Measurements from ENCODE around the gene MMP10.

The MMP10 gene

DNA sequence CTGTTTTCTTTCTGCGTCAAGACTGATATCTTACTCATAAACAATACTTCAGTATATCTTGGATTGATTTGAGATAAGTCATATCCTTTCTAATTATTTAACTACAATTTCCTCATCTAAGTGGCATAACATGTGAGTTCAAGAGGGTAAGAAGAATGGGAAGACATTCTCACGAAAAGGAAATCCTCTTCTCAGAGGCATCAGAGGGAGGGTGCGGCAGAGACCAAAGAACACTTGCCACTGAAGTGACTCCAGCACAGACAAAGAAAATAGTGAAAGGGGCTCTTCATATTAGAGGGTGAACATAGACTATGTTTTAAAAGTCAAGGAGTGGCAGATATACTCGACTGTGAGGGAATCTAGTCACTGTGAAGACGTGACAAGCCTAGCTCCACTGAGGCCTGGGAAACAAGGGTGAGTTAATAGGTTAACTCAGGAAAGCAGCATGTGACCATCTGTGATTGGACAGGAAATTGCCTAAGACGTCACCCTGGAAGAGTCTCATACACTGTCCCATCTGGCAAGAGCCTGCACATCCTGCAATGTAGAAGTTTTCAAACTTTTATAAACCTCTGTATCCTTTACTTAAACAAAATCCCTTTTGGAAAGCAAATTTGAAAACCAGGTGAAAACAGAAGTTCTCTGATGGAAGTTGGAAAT, 19.4 kb upstream of the MMP10 start:
- no peak for DNase-seq (ENCODE audit: low spot score)
- in situ Hi-C loops (cut with MboI; ENCODE audit: low sequenced_read_pairs, unreplicated experiment): no loop called here

GRCh38 chr11:102798012-102798746, 17.8 kb upstream of the MMP10 start, which contains the start of gene MMP1:
Gene MMP1, minus strand, starts transcription at chr11:102798160. Its CDS starts 68 bp downstream, at chr11:102798092.
- in situ Hi-C loops (cut with MboI; ENCODE audit: low sequenced_read_pairs, unreplicated experiment): no loop called here
- TF ChIP-seq CTCF (IDR thresholded peaks at IDR 0.05; ENCODE audit: borderline replicate concordance, control extremely low read depth, extremely low read depth, insufficient read depth, missing control alignments): no peak

More for the DNA sequence above, 19.4 kb upstream of the MMP10 start:
- no peak for TF ChIP-seq CTCF (IDR thresholded peaks at IDR 0.05; ENCODE audit: borderline replicate concordance, control extremely low read depth, extremely low read depth, insufficient read depth, missing control alignments)

DNA sequence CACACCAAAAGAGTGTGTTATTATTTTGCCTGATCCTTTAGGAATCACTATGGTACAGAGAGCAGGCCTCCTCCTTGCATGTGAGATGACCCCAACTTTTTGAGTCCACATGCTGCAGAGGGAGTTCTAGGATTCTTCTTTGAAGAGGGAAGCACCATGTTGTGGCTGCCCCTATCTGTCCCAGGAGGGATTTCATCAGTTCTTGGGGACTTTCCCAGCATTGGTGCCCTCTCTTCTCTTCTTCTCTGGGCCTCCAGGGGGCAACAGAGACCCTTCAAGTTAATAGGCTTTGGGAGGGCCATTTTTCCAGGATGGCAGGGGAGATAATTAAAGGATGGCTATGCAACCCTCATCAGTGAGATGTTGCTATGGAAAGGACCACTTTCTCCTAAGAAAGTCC, 14.0 kb upstream of the MMP10 start:
- in situ Hi-C loops (cut with MboI; ENCODE audit: low sequenced_read_pairs, unreplicated experiment): no loop called here
- TF ChIP-seq CTCF (IDR thresholded peaks at IDR 0.05; ENCODE audit: borderline replicate concordance, control extremely low read depth, extremely low read depth, insufficient read depth, missing control alignments): peak; percentile 24
- DNase-seq (ENCODE audit: low spot score): peak; percentile 32

More at GRCh38 chr11:102798012-102798746, 17.8 kb upstream of the MMP10 start, which contains the start of gene MMP1:
- DNase-seq (ENCODE audit: low spot score): no peak

DNA sequence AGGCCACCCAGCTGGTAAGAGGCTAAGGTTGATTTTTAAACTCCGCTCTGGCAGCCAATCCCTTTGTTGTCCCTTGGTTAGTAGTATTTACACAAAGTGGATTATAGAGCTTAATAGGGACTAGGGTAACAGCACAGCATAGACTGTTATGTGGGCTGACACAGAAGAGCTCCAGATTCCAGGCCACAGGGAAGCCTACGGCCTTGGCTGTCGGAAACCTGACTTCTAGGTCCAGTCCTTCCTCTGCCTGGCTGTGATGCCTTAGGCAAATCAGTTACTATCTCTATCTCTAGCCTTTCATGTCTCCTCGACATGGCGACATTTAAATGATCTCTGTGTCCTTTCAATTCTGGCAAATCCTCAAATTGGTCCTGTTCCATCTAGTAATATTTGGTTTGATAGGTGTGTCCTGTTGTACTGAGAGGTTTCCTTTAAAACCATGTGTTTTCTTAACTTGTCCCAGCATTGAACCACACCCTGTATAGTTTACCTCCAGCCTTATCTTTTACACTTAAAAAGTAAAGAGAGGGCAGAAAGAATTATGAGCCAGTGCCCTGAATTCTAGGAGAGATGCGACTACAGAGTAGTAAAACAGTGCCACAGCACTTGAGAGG, 13.4 kb upstream of the MMP10 start:
- DNase-seq (ENCODE audit: low spot score): no peak
- no peak for TF ChIP-seq CTCF (IDR thresholded peaks at IDR 0.05; ENCODE audit: borderline replicate concordance, control extremely low read depth, extremely low read depth, insufficient read depth, missing control alignments)
- in situ Hi-C loops (cut with MboI; ENCODE audit: low sequenced_read_pairs, unreplicated experiment): no loop called here

GRCh38 chr11:102792604-102793003, 12.2 kb upstream of the MMP10 start:
- no peak for DNase-seq (ENCODE audit: low spot score)
- no peak for TF ChIP-seq CTCF (IDR thresholded peaks at IDR 0.05; ENCODE audit: borderline replicate concordance, control extremely low read depth, extremely low read depth, insufficient read depth, missing control alignments)
- in situ Hi-C loops (cut with MboI; ENCODE audit: low sequenced_read_pairs, unreplicated experiment): no loop called here

DNA sequence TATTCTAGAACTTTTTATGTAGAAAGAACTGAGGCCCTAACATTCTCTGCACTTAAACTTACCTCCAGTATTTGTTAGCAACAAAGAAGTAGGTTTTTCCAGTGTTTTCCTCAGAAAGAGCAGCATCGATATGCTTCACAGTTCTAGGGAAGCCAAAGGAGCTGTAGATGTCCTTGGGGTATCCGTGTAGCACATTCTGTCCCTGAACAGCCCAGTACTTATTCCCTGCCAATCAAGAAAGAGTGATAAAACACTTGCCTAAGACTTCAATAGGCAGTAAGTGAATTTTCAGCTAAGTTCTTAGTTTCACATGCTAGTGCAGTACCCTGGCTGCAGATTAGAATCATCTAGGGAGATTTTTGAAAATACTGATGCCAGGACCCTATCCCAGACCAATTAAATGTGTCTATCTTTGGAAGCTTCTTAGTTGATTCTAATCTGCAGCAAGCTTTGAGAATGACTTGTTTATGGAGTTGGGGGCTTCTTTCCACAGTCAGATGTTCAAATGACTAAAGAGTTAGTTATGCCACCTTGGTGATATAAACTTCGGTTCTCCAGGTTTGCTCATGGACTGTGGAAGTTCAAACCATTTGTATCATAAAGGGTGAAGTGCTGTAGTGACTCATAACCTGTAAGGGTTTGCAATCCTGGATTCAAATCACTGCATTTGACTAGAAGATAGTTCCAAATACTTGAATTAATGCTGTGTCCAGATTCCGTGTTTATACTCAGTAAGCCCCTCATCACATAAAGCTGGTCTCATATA, 11.0 kb upstream of the MMP10 start:
- in situ Hi-C loops (cut with MboI; ENCODE audit: low sequenced_read_pairs, unreplicated experiment): no loop called here
- TF ChIP-seq CTCF (IDR thresholded peaks at IDR 0.05; ENCODE audit: borderline replicate concordance, control extremely low read depth, extremely low read depth, insufficient read depth, missing control alignments): no peak

More for the DNA sequence above, 11.0 kb upstream of the MMP10 start:
- DNase-seq (ENCODE audit: low spot score): no peak
